ENCODE results near the gene GPX5. TPM values are rescaled to one million over a fixed set of nuclear protein-coding genes. Genes with fewer than 3 reads are reported as not detected.

GPX5 gene
- total RNA-seq, 1 donor from 2014 or later = not detected

DNA sequence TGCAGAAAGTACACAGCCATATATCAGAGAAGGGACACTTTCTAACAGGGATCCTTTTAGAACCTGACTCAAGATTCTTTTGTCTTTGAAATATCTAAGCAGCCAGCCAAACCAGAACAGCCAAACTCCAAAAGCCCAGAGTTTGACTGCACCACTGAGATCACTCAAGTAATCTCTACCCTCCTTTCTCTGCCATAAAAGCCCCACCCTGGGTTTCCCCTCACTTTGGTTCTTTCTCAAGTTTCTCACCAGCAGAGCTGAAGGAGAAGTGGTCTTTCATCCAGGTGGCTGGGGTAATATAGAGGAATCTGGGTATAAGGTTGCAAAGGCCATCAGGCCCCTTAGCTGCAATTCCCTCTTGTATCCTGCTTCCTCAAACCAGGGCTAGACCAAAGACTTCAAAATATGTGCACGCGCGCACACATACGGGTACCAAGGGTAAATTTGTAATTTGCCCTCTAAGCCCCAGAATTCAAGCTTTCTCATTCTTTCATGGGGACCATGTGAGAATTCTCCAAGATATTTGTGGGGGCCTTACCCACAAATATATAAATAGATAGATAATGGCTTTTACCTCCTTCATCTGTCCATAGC is 42.9 kb downstream of the GPX5 start:
- no peak for DNase-seq (ENCODE audit: extremely low spot score in 2 of 2)
- Histone ChIP-seq H3K27me3 (no peaks in the 10 kb centered on the region), H3K4me3 (no peak overlapping the region), H3K9me3 (no peaks in the 10 kb centered on the region), H3K27ac (no peak overlapping the region), H3K36me3 (no peaks in the 10 kb centered on the region), H3K4me1 (no peaks in the 10 kb centered on the region)
- TF ChIP-seq, protein P1, sequence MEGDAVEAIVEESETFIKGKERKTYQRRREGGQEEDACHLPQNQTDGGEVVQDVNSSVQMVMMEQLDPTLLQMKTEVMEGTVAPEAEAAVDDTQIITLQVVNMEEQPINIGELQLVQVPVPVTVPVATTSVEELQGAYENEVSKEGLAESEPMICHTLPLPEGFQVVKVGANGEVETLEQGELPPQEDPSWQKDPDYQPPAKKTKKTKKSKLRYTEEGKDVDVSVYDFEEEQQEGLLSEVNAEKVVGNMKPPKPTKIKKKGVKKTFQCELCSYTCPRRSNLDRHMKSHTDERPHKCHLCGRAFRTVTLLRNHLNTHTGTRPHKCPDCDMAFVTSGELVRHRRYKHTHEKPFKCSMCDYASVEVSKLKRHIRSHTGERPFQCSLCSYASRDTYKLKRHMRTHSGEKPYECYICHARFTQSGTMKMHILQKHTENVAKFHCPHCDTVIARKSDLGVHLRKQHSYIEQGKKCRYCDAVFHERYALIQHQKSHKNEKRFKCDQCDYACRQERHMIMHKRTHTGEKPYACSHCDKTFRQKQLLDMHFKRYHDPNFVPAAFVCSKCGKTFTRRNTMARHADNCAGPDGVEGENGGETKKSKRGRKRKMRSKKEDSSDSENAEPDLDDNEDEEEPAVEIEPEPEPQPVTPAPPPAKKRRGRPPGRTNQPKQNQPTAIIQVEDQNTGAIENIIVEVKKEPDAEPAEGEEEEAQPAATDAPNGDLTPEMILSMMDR (IDR thresholded peaks at IDR 0.05) = no peak
- no peak for TF ChIP-seq POLR2AphosphoS5 (IDR thresholded peaks at IDR 0.05; ENCODE audit: insufficient read depth in 1 of 2, low read depth in 1 of 2)
- TF ChIP-seq POLR2A (IDR thresholded peaks at IDR 0.05) = no peak
- intact Hi-C loops (cut with DNase I) = no loop called here

DNA sequence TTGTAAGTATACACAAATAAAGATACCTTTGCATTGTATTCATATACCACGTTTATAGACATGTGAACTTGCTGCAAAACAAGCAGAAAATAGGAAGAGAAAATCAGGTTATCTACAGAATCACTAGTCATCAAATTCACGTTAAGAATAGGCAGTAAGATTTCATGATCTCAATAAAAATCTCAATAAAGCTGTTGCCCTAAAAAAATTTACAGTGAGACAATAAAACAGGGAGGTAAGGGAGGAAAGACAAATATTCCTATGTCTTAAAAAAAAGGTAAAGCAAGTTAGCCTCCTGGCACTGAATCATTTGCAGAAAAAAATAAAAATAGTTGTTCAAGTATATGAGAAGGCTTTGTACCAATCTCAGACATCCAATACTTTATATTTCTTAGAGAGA is 44.1 kb downstream of the GPX5 start:
- Histone ChIP-seq H3K9me3 (no peaks in the 10 kb centered on the region), H3K36me3 (no peaks in the 10 kb centered on the region), H3K27me3 (no peaks in the 10 kb centered on the region), H3K27ac (no peak overlapping the region), H3K4me1 (no peaks in the 10 kb centered on the region), H3K4me3 (no peak overlapping the region)
- DNase-seq (ENCODE audit: extremely low spot score in 2 of 2) = no peak
- intact Hi-C loops (cut with DNase I) = no loop called here
- TF ChIP-seq POLR2AphosphoS5 (IDR thresholded peaks at IDR 0.05; ENCODE audit: insufficient read depth in 1 of 2, low read depth in 1 of 2) (no peak), POLR2A (IDR thresholded peaks at IDR 0.05) (no peak)
- TF ChIP-seq, protein P1 (IDR thresholded peaks at IDR 0.05) = no peak

DNA sequence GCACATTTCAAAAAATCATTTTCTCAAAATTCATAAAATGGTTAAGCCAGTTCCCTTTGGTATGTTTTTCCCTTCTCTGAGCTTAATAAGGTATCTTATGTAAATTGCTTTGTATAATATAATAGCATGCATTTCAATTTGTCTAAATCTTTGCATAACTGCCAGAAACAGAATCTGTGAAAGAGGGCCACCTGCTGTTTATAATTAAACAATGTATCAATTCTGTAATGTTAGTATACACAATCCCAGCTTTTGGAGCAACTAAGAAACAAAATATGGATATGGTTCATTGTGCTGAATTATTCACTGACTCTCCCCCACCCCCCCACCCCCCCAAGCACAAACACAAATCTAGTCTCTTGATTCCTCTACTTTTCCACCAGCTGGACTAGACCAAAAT is 54.8 kb downstream of the GPX5 start:
- Histone ChIP-seq H3K36me3 (no peaks in the 10 kb centered on the region), H3K4me3 (no peak overlapping the region), H3K9me3 (no peaks in the 10 kb centered on the region), H3K4me1 (no peaks in the 10 kb centered on the region), H3K27me3 (no peaks in the 10 kb centered on the region), H3K27ac (no peak overlapping the region)
- intact Hi-C loops (cut with DNase I) = no loop called here
- no peak for DNase-seq (ENCODE audit: extremely low spot score in 2 of 2)
- TF ChIP-seq, protein P1 (IDR thresholded peaks at IDR 0.05) = no peak
- TF ChIP-seq POLR2A (IDR thresholded peaks at IDR 0.05) (no peak), POLR2AphosphoS5 (IDR thresholded peaks at IDR 0.05; ENCODE audit: insufficient read depth in 1 of 2, low read depth in 1 of 2) (no peak)

GRCh38 chr6:28583463-28583862 is 57.8 kb downstream of the GPX5 start:
- no peaks in the 10 kb centered on the region for H3K36me3 ChIP-seq
- peaks cover 19% of the 10 kb centered on the region for H3K4me1 ChIP-seq
- no peaks in the 10 kb centered on the region for H3K27me3 ChIP-seq
- TF ChIP-seq POLR2A (IDR thresholded peaks at IDR 0.05) = no peak
- TF ChIP-seq, protein P1 (IDR thresholded peaks at IDR 0.05) = no peak
- no peak for TF ChIP-seq POLR2AphosphoS5 (IDR thresholded peaks at IDR 0.05; ENCODE audit: insufficient read depth in 1 of 2, low read depth in 1 of 2)
- H3K27ac ChIP-seq = no peak overlapping the region
- H3K9me3 ChIP-seq = no peaks in the 10 kb centered on the region
- DNase-seq (ENCODE audit: extremely low spot score in 2 of 2) = no peak
- no peak overlapping the region for H3K4me3 ChIP-seq
- intact Hi-C loops (cut with DNase I) = no loop called here

Other genes with a start within 250 kb of the GPX5 start
- 5.2 TPM for gene PGBD1, start 244.3 kb upstream of the GPX5 start, total RNA-seq
- gene ZSCAN31, start 189.7 kb upstream of the GPX5 start, total RNA-seq = 11.3 TPM
- gene ZKSCAN3, start 175.9 kb upstream of the GPX5 start, total RNA-seq = 2.9 TPM
- gene ZSCAN12, start 126.1 kb upstream of the GPX5 start, total RNA-seq = 5.9 TPM
- gene ZSCAN23, start 82.4 kb upstream of the GPX5 start, total RNA-seq = 0.98 TPM
- gene GPX6, start 10.1 kb upstream of the GPX5 start, total RNA-seq = not detected

Data from vagina (tissue), 2 donors.